ENCODE results near the gene CELF2. TPM values are rescaled to one million over a fixed set of nuclear protein-coding genes. Genes with fewer than 3 reads are reported as not detected.

Gene CELF2
- total RNA-seq, 1 donor from 2014 or later: 31.6 TPM

GRCh38 chr10:11206676-11207559 lies 189.2 kb downstream of the CELF2 start:
- Mint-ChIP-seq H3K9me3 (peaks cover 4% of the 10 kb centered on the region), H3K4me1 (peaks cover 27% of the 10 kb centered on the region), H3K27me3 (ENCODE audit: insufficient read depth, low read depth) (peaks cover 2% of the 10 kb centered on the region), H3K4me3 (no peak overlapping the region), H3K36me3 (peaks cover 9% of the 10 kb centered on the region), H3K27ac (no peak overlapping the region)
- Histone ChIP-seq H3K4me3 (no peak overlapping the region), H3F3A (ENCODE audit: low read depth) (peaks cover 36% of the 10 kb centered on the region), H3K9me3 (ENCODE audit: low read depth) (no peaks in the 10 kb centered on the region), H4K20me1 (ENCODE audit: low read depth) (peaks cover 34% of the 10 kb centered on the region), H3K27ac (no peak overlapping the region), H3K27me3 (no peaks in the 10 kb centered on the region), H3K4me1 (peaks cover 42% of the 10 kb centered on the region), H3K4me2 (peak overlapping the region; percentile 5), H3K36me3 (no peaks in the 10 kb centered on the region), H2AFZ (replicated peaks) (no peak overlapping the region), H3K79me2 (ENCODE audit: low read depth) (peaks cover 36% of the 10 kb centered on the region), H3K9ac (no peak overlapping the region)
- DNase-seq (ENCODE audit: low spot score): no peak
- TF ChIP-seq EZH2phosphoT487 (IDR thresholded peaks at IDR 0.05) (no peak), CTCF (IDR thresholded peaks at IDR 0.05) (no peak), EZH2 (IDR thresholded peaks at IDR 0.05) (no peak)

- H3K27me3 ChIP-seq: no peaks in the 10 kb centered on the region
- no peak overlapping the region for H3K9ac ChIP-seq
- H3K4me2 ChIP-seq: no peak overlapping the region
- H2AFZ ChIP-seq (replicated peaks): no peak overlapping the region
- no peak overlapping the region for H3K4me3 ChIP-seq
- peaks cover 34% of the 10 kb centered on the region for H4K20me1 ChIP-seq (ENCODE audit: low read depth)
- peaks cover 4% of the 10 kb centered on the region for H3K9me3 Mint-ChIP-seq
- H3K4me1 Mint-ChIP-seq: peaks cover 27% of the 10 kb centered on the region
- no peak overlapping the region for H3K27ac ChIP-seq
- H3K36me3 ChIP-seq: no peaks in the 10 kb centered on the region
- H3K4me1 ChIP-seq: peaks cover 42% of the 10 kb centered on the region
- peaks cover 9% of the 10 kb centered on the region for H3K36me3 Mint-ChIP-seq
- no peak for DNase-seq (ENCODE audit: low spot score)
- H3K9me3 ChIP-seq (ENCODE audit: low read depth): no peaks in the 10 kb centered on the region
- TF ChIP-seq EZH2 (IDR thresholded peaks at IDR 0.05) (no peak), CTCF (IDR thresholded peaks at IDR 0.05) (no peak), EZH2phosphoT487 (IDR thresholded peaks at IDR 0.05) (no peak)
- peaks cover 2% of the 10 kb centered on the region for H3K27me3 Mint-ChIP-seq (ENCODE audit: insufficient read depth, low read depth)
- H3K79me2 ChIP-seq (ENCODE audit: low read depth): peaks cover 30% of the 10 kb centered on the region
- H3F3A ChIP-seq (ENCODE audit: low read depth): peaks cover 36% of the 10 kb centered on the region
- H3K4me3 Mint-ChIP-seq: no peak overlapping the region
- no peak overlapping the region for H3K27ac Mint-ChIP-seq
Observed at GRCh38 chr10:11207560-11207844, 189.8 kb downstream of the CELF2 start.

GRCh38 chr10:11208243-11208642 lies 190.6 kb downstream of the CELF2 start:
- Mint-ChIP-seq H3K36me3 (peaks cover 9% of the 10 kb centered on the region), H3K9me3 (no peaks in the 10 kb centered on the region), H3K4me1 (peaks cover 24% of the 10 kb centered on the region), H3K27ac (no peak overlapping the region), H3K27me3 (ENCODE audit: insufficient read depth, low read depth) (peaks cover 2% of the 10 kb centered on the region), H3K4me3 (no peak overlapping the region)
- Histone ChIP-seq H4K20me1 (ENCODE audit: low read depth) (peaks cover 40% of the 10 kb centered on the region), H3K79me2 (ENCODE audit: low read depth) (peaks cover 30% of the 10 kb centered on the region), H3F3A (ENCODE audit: low read depth) (peaks cover 36% of the 10 kb centered on the region), H3K4me1 (peaks cover 47% of the 10 kb centered on the region), H3K36me3 (no peaks in the 10 kb centered on the region), H3K9me3 (ENCODE audit: low read depth) (no peaks in the 10 kb centered on the region), H3K9ac (no peak overlapping the region), H3K4me2 (no peak overlapping the region), H3K27me3 (no peaks in the 10 kb centered on the region), H2AFZ (replicated peaks) (no peak overlapping the region), H3K27ac (no peak overlapping the region), H3K4me3 (no peak overlapping the region)
- TF ChIP-seq CTCF (IDR thresholded peaks at IDR 0.05) (no peak), EZH2phosphoT487 (IDR thresholded peaks at IDR 0.05) (no peak)
- no peak for DNase-seq (ENCODE audit: low spot score)
